GM12875 (cell line): ENCODE results near the gene P2RX4.

Experiments
- H3K4me3 ChIP-seq: one replicate; pipeline ENCODE4 v1.5.1; 2011; ENCODE audit warnings: low read depth, low read length, control low read depth
- TF ChIP-seq, protein P1 (sequence below): IDR thresholded peaks from 2 replicates; pipeline ENCODE4 v1.5.1; 2011; ENCODE audit warnings: low read depth, mild to moderate bottlenecking, control low read depth, inconsistent platforms, low read length, moderate library complexity, borderline replicate concordance; ENCODE audit not compliant: insufficient read depth

P2RX4 gene

DNA sequence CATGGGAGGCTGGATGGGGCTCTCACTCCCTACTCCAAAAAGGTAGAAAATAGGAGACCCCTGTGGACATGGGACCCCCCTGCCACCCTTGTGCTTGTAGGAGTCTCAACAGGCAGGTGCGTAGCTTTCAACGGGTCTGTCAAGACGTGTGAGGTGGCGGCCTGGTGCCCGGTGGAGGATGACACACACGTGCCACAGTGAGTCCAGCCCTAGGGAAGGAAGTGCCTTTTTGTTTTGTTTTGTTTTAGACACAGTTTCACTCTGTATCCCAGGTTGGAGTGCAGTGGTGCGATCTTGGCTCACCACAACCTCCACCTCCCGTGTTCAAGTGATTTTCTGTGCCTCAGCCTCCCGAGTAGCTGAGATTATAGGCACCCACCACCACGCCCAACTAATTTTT, 12.9 kb downstream of the P2RX4 start:
- H3K4me3 ChIP-seq: no peak overlapping the region
- TF ChIP-seq, protein P1, sequence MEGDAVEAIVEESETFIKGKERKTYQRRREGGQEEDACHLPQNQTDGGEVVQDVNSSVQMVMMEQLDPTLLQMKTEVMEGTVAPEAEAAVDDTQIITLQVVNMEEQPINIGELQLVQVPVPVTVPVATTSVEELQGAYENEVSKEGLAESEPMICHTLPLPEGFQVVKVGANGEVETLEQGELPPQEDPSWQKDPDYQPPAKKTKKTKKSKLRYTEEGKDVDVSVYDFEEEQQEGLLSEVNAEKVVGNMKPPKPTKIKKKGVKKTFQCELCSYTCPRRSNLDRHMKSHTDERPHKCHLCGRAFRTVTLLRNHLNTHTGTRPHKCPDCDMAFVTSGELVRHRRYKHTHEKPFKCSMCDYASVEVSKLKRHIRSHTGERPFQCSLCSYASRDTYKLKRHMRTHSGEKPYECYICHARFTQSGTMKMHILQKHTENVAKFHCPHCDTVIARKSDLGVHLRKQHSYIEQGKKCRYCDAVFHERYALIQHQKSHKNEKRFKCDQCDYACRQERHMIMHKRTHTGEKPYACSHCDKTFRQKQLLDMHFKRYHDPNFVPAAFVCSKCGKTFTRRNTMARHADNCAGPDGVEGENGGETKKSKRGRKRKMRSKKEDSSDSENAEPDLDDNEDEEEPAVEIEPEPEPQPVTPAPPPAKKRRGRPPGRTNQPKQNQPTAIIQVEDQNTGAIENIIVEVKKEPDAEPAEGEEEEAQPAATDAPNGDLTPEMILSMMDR: no peak

DNA sequence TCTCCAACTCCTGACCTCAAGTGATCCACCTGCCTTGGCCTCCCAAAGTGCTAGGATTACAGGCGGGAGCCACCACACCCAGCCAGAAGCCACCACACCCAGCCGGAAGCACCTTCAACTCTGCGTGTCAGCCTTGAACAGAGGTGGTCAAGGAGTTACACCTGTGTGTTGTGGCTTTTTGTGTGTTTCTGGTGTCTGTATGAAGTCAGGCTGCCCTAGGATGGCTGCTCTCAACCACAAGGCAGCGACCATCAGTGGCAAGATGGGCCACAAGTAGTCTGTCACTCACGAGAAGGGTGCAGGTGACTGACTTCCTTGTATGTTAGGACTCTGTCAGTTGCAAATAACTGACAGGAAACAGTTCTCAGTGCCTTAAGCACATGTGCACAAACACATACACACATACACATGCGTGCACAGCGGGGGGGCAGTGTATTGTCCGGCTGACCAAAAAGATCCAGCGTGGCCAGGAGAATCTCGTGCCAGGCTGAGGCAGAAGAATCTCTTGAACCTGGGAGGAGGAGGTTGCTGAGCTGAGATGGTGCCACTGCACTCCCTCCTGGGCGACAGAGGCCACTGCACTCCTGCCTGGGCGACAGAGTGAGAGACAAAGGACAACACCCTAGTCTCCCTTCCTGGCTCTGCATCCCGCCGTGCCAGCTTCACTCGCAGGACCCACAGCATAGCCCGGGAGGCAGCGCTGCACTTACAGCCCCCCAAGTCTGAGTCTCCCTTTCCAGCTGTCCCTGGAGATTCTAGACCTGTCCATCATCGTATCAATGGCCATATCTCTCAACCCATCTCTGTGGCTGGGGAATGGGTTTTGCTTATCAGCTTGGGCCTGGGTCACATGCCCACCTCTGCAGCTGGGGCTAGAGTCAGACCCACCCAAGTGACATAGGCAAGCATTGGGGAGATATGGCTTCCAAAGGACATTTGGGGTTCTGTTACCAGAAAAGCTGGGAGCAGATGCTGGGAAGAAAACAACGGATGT, 13.7 kb downstream of the P2RX4 start:
- H3K4me3 ChIP-seq: no peak overlapping the region
- TF ChIP-seq, protein P1: peak; percentile 65; the same call in 1 of the 2 replicates

DNA sequence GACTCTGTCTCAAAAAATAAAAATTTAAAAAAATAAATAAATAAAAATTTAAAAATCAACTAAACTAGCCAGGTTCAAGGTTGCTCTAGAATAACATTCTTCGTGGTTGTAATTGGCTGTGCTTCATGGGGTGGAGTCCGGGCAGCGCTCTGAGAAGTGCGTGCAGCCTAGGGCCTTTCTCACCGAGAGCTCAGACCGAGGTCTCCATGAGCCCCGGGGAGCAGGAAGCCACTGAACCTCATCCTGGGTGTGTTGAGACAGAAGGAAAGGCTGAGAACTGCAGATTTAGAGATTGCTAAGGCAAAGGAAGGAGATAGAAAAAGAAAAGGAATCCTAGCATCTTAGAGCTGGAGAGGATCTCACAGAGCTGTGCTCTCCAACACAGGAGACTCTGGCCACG, 14.7 kb downstream of the P2RX4 start:
- TF ChIP-seq, protein P1: no peak
- no peak overlapping the region for H3K4me3 ChIP-seq

DNA sequence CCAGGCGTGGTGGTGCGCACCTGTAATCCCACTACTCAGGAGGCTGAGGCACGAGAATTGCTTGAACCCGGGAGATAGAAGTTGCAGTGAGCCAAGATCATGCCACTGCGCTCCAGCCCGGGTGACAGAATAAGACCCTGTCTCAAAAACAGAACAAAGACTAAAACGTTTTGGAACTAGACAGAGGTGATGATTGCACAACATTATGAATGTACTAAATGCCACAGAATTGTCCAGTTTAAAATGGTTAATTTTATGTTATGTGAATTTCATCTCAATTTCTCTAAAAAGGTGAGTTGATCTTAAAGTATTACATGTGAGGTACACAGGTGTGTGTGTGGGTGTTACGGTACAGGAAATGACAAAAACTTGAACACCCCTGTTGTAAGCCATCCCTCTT, 16.5 kb downstream of the P2RX4 start:
- no peak overlapping the region for H3K4me3 ChIP-seq
- TF ChIP-seq, protein P1: no peak

DNA sequence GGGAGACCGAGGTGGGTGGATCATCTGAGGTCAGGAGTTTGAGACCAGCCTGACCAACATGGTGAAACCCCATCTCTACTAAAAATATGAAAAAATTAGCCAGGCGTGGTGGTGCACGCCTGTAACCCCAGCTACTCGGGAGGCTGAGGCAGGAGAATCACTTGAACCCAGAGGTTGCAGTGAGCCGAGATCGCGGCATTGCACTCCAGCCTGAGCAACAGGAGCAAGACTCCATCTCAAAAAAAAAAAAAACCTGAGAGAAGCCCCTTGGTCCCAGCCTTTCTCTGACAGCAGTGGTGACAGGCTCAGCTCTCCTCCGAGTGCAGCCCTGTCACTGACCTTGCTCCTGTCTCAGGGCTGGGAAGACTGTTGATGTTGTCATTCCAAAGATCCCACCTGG, 16.9 kb downstream of the P2RX4 start:
- H3K4me3 ChIP-seq: peak overlapping the region; percentile 5

DNA sequence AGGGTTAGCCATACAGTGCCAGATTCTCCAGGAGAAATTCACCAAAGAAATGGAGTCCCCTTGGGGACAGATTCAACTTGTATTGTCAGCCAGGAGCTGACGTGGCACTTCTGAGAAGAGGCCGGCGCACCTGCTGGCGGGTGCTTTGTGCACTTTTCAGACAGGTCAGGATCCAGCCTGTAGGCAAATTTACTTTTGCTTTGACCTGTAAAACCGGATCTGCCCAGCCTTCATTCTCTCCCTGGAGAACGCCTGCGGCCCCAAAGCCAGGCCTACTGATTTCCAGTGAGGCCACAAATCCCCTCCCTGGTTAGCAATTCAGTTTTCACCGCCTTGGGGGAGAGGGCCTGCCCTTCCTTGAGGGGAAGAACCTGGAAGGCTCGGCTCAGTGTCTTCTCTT, 17.4 kb downstream of the P2RX4 start:
- H3K4me3 ChIP-seq: peak overlapping the region; percentile 5
- TF ChIP-seq, protein P1: 0 out of 2 replicates have a peak, but pooled peaks have one; percentile 4

DNA sequence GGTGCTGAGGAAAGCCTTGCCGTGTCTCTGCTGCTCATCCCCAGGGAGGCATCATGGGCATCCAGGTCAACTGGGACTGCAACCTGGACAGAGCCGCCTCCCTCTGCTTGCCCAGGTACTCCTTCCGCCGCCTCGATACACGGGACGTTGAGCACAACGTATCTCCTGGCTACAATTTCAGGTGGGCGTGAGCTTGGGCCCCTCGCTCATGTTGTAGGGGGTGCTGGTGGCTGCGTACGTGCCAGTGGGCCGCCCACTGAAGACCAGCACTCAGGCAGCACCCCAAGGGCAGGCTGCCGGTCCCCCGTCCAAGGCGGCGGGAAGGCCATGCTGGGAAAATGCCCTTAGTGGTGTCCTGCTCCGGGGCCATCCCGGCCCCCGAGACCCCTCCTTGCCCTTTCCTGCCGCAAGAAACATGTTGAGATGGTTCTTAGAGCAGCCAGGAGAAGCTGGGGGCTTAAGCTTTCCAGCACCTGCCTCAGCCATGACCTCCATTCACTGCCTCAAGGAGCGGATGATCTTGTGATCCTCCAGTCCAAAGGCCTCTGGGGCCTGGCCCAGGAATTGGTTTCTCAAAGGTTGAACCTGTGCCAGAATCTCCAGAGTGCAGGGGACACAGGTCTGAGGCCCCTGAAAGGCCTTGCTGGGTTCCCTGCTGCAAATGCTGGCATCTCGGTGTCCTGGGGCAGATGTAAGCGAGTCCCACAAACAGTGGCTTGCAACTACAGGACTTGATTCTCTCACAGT, 19.2 kb downstream of the P2RX4 start:
- TF ChIP-seq, protein P1: no peak

More for the DNA sequence above, 19.2 kb downstream of the P2RX4 start:
- no peak overlapping the region for H3K4me3 ChIP-seq
